ENCODE results near the gene TNFRSF12A.

TNFRSF12A gene

GRCh38 chr16:3020247-3020603 lies at the start of gene TNFRSF12A:
TSS of gene TNFRSF12A (plus strand) at chr16:3020368. CDS start at chr16:3020398, 30 bp downstream.
- peak; percentile 46 for DNase-seq (ENCODE audit: low read depth)

- DNase-seq (ENCODE audit: low read depth), result no peak
Observed at GRCh38 chr16:2970563-2970962, 49.6 kb upstream of the TNFRSF12A start.

GRCh38 chr16:2971134-2971984 lies 48.8 kb upstream of the TNFRSF12A start:
- DNase-seq (ENCODE audit: low read depth), result no peak

GRCh38 chr16:2971985-2972784 lies 48.0 kb upstream of the TNFRSF12A start:
- DNase-seq (ENCODE audit: low read depth), result no peak

GRCh38 chr16:2973093-2973492 lies 47.1 kb upstream of the TNFRSF12A start:
- no peak for DNase-seq (ENCODE audit: low read depth)

- no peak for DNase-seq (ENCODE audit: low read depth)
Observed at GRCh38 chr16:2973605-2974318, 46.4 kb upstream of the TNFRSF12A start.

- DNase-seq (ENCODE audit: low read depth), result no peak
Observed at GRCh38 chr16:2974319-2975056, 45.7 kb upstream of the TNFRSF12A start.

GRCh38 chr16:2975161-2975795 lies 44.9 kb upstream of the TNFRSF12A start:
- DNase-seq (ENCODE audit: low read depth), result no peak

GRCh38 chr16:2976201-2976600 lies 44.0 kb upstream of the TNFRSF12A start:
- no peak for DNase-seq (ENCODE audit: low read depth)

GRCh38 chr16:2976673-2977072 lies 43.5 kb upstream of the TNFRSF12A start:
- DNase-seq (ENCODE audit: low read depth), result no peak

GRCh38 chr16:2977440-2977839 lies 42.7 kb upstream of the TNFRSF12A start:
- no peak for DNase-seq (ENCODE audit: low read depth)

GRCh38 chr16:2979669-2980226 lies 40.4 kb upstream of the TNFRSF12A start:
- DNase-seq (ENCODE audit: low read depth), result no peak

GRCh38 chr16:2980227-2981176 lies 39.7 kb upstream of the TNFRSF12A start, which contains the start of gene PKMYT1:
TSS of gene PKMYT1 (minus strand) at chr16:2980446. CDS start at chr16:2979657, 789 bp downstream.
- DNase-seq (ENCODE audit: low read depth), result peak; percentile 96

GRCh38 chr16:2981177-2981898 lies 38.8 kb upstream of the TNFRSF12A start:
- DNase-seq (ENCODE audit: low read depth), result no peak

- DNase-seq (ENCODE audit: low read depth), result no peak
Observed at GRCh38 chr16:2981899-2982250, 38.3 kb upstream of the TNFRSF12A start.

- no peak for DNase-seq (ENCODE audit: low read depth)
Observed at GRCh38 chr16:2982402-2982801, 37.8 kb upstream of the TNFRSF12A start.

GRCh38 chr16:2983706-2984136 lies 36.4 kb upstream of the TNFRSF12A start:
- DNase-seq (ENCODE audit: low read depth), result peak; percentile 59

- no peak for DNase-seq (ENCODE audit: low read depth)
Observed at GRCh38 chr16:2985462-2985861, 34.7 kb upstream of the TNFRSF12A start.

- DNase-seq (ENCODE audit: low read depth), result no peak
Observed at GRCh38 chr16:2985893-2986355, 34.2 kb upstream of the TNFRSF12A start.

Measured in stimulated activated CD8-positive, alpha-beta memory T cell treated with anti-CD3 and anti-CD28 coated beads, Interleukin-15, amount 100 ng/mL, for 24 hours (primary cell).